DMS 273 treated with DMSO at 0.1 percent for 48 hours (cell line): Measurements from ENCODE around the gene ASB18.

ENCODE experiments used
- DNase-seq: peaks from one replicate; lab custom pipeline; 2025; lab: John Stamatoyannopoulos, UW

The ASB18 gene

DNA sequence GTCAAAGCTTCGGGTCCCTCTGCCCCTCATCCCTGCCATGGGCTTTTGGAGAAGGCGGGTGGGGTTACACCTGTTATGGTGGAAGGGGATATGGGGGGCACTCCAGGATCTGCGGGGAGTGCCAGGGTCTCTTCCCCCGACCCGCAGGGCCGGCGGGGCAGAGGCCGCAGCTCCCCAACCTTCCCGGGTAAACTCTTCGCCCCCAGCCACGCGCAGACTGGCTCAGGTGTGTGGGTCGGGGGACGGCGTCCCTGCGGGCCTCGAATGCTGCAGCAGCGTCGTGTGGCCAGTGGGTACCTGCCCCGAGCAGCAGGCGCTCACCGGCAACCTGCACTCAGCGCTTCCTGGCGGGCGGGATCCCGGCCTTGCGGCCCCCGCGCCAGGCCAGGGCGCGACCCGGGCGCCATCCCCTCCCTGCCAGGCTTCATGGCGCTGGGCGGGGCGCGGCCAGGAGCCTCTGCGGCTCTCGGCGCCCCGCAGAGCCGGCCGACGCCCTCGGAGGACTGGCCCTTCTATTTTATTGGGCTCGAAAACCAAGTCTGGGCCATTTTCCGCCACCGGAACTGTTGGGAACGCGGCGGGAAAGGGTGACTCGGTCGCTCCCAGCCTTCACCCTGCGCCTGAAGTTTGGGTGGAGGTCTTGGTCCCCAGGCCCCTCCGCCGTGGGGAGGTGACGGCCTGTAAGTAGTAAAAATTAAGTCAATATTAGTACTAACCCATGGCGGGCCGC is 100.6 kb downstream of the ASB18 start:
- no peak for DNase-seq

DNA sequence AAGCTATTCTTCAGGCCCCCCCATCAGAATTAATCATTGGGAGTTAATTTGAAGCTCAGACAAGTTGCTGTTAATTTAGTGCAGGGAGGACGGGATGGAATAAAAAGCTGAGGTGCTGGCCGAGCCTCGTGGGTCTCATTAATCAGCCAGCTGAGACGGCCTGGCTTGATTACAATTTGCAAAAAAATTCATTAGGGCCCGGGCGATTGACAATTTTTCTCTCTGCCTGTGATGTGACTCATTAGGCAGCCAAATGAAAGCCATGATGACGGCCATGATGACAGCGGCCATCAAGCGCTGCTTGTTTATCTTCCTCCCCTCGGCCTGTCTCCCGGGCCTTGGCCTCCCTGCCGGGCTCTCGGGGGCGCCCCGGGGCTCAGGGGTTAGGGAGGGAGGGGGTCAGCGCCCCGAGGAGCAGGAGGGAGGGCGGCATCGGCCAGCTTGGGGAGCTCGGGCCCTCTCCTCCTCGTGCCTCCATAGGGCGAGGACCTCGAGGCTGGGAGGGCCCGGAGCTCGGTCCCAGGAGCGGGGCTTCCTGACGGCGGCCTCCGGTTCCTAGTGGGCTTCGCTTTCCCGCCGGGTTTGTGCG is 101.2 kb downstream of the ASB18 start:
- no peak for DNase-seq

DNA sequence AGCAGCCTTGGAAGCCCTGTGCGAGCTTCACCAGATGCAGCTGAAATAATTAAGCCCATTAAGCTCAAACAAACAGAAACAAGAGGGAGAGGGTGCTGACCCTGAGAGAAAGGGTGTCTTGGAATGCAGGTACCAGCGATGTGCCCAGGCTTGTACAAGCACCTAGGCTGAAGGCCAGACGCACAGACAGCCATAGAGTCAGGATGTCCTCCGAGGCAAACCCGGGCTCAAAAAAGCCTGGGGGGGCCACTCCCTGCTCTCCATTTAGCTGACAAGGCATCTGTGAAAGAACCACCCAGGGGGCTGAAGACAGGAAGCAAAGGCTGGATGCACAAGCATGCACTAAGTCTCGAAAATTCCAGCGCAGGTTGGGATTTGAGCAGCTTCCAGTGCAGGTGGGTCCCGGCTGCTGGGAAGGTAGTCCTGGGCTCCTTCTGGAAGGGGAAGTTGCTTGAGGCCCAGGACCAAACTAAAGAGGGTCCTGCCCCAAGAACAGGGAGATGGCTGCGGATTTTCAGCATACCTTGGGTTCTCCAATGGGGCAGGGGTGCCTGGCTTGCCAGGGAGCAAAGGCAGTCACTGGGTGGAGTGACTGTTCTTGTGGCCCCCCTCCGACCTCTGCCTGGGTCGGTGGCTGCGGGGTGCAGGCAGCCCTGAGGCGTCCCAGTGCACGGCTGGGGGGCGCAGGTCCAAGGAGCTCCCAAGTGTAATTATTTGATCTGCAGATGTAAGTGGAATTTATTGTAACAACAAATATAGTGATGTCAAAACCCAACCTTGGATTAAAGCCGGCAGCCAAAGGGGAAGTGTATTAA is 102.0 kb downstream of the ASB18 start:
- no peak for DNase-seq

DNA sequence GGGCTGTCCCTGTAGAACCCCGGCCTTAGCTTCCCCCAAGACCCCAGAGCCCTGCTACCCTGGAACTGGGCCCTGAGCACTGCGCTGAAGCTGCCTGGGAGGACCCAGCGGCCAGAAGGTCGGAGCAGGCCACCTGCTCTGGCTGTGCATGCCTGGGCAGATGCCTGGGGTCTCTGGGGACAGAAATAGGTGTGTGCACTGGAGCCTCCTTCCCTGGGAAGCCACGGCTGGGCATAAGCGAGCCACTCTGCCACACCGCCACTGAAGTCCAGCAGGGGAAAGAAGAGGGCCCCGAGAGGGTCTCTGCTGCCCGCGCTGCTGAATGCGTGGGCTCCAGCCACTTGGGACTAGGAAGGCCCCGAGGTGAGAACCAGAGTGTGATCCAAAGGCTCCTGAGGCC is 102.7 kb downstream of the ASB18 start:
- no peak for DNase-seq

DNA sequence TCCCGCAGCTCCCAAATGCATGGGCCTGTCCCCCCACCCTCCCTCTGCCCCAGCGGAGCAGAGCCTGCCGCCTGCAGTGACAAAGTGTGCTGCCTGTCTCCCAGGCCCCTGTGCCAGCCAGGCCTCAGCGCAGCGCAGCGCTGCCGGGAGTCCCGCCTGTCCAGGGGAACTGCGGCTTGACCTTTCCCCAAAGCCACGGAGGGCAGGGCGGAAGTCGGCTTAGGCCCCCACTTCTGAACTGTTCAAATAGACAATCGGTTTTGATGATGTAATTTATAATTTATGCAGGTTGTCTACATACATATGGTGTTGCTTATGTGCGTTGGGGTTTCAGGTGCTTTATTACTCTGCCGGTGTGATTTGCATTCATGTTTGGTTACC is 103.1 kb downstream of the ASB18 start:
- DNase-seq = no peak

DNA sequence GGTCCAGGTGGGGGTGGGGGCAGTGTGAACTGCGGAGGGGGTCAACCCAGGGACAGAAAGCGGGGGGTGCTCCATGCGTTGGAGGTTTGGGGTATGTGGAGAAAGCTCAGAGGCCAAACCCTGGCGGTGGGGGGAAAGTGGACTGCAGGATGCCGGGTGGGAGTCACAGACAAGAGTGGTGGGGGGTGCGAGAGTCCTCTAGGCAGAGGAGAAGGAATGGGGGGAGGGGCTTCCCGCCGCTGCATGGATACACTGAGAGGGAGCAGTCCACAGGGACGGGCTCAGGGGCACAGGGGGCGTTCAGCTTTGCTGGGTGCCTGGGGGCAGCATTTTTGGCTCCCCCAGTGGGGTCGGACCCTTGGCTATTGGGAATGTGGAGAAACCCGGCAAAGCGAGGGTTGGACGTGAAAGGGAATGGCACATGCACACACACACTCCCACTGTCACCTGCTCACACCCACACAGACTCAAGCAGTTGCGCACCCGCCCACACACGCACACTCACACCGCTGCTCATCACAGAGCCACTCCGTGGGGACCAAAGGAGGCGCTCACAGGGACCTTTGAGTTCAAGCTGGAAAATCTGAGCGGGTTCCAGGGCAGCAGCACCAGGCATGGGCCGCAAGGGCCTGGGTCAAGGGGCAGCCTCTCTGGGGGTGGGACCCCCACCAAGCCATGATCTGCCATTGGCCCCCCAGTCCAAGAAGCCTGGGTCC is 103.7 kb downstream of the ASB18 start:
- no peak for DNase-seq

DNA sequence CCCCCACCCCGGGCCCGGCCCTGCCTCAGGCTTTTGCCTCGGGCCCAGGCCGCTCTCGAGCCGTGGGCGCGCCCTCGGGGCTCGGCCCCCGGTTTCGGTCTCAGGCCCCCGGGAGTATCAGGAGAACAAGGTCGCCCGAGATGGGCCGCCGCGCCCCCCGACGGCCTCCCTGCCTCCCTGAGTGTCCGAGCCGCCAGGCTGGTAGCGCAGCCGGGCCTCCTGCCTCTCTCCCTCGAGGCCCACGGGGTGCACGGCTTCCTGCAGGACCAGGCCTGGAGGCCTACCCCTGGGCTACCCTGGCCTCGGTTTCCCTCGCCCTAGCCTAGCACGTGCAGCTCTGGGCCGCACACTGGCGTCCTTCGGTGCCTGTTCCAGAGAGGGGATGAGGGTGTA is 104.4 kb downstream of the ASB18 start:
- DNase-seq = no peak

DNA sequence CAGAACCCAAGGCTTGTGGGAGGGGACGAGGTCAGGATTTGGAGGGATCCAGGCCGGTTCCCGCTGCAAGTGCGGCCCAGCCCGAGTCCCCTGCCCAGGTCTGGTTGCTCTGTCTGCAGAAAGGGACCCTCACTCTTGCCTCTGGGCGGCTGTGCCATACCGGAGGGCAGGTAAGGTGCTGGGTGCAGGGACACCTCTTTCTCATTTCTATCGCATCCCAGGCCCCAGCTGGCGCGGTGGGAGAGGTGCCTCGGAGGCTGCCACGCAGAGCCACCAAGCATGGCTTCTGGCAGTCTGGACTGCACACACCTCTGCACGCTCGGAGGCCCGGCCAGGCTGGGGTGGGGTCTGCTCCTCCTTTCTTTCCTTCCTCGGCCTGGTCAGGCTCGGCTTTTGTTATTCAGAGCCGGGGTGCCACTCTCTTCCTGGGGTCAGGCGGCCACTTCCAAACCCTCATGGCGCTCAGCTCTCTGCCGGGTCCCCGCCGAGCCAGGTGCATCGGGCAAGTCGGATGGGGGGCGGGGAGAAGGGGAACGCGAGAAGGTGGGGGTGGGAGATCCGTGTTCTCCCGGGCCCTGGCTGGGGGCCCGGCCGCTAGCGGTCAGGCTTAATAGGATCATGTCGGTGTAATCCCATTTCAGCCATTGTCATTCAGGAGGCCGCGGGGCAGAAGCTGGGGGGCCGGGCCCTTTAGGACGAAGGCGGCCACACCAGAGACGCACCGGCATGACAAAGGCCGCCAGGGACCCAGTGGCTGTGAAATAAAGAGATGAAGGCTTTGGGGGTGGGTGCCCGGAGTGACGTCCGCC is 105.0 kb downstream of the ASB18 start:
- no peak for DNase-seq

DNA sequence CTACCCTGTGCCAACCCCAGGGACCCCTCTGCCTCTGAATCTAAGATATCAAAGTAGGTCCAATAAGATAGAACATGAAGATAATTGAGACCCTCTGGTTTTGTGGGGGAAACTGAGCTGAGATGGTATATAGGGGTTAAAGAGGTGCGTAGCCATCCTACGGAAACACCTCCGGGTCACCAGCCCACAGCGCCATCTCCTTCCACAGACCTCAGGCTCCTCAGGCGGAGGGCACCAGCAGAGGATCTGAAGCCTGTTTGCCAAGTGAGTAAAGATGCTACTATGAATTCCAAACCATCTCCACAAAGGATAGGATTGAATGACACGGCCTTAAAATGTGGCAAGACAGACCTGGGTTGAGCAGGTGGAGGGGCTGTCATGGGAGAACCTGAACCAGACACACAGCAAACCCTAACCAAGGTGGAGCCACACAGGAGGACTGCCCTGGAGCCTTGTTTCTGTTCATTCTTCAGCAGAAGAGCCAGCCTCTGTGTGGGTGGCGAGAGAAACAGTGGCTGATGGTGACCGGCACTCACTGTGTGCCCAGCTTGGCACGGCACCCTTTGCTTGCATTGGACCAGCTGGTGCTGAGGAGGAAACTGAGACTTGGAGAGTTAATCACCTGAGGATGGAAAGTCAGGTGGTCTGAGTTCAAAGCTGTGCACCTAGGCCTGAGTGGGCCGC is 106.2 kb downstream of the ASB18 start:
- no peak for DNase-seq

DNA sequence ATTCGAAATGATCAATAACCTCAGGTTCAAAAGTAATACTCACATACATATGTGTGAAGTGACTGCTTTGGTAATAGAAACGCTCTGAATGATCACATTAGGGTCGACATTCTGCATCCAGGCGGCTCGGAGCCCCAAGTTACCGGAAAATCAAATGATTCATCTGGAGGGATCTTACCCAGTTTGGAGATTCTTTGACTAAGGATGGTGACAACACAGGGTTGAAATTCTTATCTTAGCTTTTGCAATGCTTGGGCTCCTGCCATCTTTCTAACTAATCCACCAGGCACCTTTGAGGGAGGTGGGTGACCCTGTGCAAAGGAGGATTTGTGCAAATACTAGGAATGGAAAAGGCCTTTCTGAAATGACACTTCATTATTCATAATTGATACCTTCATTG is 106.8 kb downstream of the ASB18 start:
- no peak for DNase-seq

DNA sequence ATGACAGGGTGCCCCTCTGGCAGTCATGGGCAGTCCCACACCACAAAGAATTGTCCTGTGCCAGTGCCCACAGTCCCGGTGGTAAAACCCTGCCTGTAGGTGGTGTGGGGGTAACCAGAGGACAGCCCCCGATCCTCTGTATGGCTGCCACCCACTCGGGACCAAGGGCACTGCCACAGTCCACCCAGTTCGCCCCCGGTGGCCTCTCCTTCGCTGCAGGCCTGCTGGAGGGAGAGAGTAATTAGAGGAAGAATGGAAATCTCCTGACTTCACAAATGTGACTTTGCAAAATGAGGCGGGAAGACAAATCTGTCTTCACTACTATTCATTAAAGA is 107.4 kb downstream of the ASB18 start:
- no peak for DNase-seq

DNA sequence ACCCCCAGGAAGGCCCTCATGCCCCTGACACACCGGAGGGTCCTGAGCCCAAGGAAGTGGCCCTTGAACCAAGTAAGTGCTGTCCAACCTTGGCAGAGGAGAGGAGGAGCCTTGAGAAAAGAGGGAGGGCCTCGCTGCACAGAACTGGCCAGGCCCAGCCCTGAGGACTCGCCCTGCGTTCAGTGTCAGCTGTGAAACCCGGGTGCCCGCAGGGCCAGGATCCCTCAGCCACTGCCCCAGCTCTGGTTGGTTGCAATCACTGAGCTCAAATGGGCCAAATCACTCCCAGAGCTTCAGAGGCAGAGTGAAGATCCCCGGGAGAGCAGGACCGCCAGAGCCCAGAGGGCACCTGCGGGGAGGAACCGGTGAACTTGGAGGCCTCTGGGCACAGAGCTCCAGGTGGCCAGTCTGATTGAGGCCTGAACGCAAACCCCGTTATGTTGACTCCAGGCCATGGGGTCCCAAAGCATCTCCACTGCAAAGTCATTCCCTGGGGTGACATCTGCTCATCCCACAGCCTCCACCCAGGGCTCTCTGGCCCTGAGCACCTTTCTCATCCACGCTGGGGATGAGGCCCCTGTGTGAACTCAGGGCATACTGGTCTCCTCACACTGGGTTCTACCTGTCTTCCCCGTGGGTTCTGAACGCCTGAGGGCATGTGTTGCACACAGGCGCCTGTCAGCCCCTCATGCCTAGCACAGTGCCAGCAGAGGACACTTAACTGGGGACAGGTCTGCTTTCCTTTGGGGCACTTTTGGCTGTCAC is 107.9 kb downstream of the ASB18 start:
- DNase-seq = no peak

DNA sequence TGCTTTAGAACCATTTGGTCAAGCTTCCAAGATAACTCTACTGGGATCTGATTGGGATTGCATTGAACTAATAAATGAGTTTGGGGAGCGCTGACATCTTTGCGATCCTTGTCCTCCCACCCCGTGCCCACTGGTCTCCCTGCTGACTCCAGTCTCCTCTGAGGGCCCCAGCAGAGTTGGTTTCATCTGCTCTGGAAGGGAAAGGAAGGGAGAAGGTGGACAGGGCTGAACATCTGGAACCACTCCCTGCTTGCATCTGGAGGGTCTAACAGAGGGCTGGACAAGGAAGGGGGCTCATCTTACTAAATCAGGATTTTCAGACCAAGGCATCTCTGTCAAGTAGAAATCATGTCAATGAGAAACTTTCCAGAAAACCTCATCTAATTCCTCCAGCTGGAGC is 108.8 kb downstream of the ASB18 start:
- no peak for DNase-seq

DNA sequence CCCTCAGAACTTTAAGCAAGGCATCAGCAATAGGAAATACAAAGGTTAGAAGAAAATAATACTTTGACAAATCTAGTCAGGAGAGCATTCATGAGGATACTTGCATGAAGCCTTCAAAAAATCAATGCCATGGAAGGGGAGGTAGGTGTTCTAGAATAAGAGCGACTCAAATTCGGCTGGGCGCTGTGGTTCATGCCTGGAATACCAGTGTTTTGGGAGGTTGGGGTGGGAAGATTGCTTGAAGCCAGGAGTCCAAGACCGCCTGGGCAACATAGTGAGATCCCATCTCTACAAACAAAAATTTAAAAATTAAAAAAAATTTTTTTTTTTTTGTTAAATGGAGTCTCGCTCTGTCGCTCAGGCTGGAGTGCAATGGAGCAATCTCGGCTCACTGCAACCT is 117.8 kb downstream of the ASB18 start:
- DNase-seq = no peak

DNA sequence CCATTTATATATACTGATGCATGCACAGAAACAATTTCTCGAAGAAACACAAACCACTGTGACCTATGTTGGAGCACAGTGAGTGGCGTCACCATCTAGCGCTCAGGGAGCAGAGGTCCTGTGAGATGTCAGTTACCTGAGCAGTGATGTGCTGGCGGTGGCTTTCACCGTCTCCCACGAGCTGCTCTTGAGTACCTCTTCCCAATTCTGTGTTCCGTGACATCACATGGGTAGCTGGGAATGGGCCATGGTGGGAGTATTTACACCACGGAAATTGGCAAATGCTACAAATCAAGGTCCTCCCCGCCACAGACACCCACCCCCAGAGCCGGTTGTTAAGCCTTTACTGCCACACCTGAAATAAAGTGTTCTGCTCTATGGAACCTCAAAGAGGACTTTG is 120.4 kb downstream of the ASB18 start:
- DNase-seq = no peak
